Spleen (tissue), 7 donors: ENCODE measurements around the gene ASF1B.

Experiments used
- POLR2A ChIP-seq, 3 donors: fragments of 450-650 bp; IDR thresholded peaks; one replicate each; pipeline ENCODE4 v1.5.1; 2017; ENCODE audit warnings: antibody characterized with exemption in 3 of 3, mild to moderate bottlenecking in 1 of 3
- TF ChIP-seq, protein P1 (sequence below), 11 experiments: fragments of 200-600 bp in 7 of 11; fragments of 450-650 bp in 4 of 11; sonication (generic) in 4 of 11; IDR thresholded peaks in 8 of 11; conservative IDR thresholded peaks in 3 of 11; 1 replicate in 7 of 11; 2 replicates in 4 of 11; pipeline versions ENCODE4 v1.4.0 to v1.8.0; 2016 to 2021; ENCODE audit warnings: antibody characterized with exemption in 11 of 11, inconsistent platforms in 4 of 11, mild to moderate bottlenecking in 1 of 11
- donor health status: DM: no; HTN: no; CAD: no; lungs with moderate emphysema.
- donor health status: DM: no; HTN: no; CAD: no.
- donor health status: DM: no; HTN: no; CAD: no.

- no peak for TF ChIP-seq POLR2A (IDR thresholded peaks at IDR 0.05)
- TF ChIP-seq, protein P1, sequence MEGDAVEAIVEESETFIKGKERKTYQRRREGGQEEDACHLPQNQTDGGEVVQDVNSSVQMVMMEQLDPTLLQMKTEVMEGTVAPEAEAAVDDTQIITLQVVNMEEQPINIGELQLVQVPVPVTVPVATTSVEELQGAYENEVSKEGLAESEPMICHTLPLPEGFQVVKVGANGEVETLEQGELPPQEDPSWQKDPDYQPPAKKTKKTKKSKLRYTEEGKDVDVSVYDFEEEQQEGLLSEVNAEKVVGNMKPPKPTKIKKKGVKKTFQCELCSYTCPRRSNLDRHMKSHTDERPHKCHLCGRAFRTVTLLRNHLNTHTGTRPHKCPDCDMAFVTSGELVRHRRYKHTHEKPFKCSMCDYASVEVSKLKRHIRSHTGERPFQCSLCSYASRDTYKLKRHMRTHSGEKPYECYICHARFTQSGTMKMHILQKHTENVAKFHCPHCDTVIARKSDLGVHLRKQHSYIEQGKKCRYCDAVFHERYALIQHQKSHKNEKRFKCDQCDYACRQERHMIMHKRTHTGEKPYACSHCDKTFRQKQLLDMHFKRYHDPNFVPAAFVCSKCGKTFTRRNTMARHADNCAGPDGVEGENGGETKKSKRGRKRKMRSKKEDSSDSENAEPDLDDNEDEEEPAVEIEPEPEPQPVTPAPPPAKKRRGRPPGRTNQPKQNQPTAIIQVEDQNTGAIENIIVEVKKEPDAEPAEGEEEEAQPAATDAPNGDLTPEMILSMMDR (IDR thresholded peaks at IDR 0.05 in 8 of 11, conservative IDR thresholded peaks at IDR 0.05 in 3 of 11) = no peak
Measured at GRCh38 chr19:14168259-14168972, 32.0 kb upstream of the ASF1B start.
